HepG2 (cell line): Measurements from ENCODE around the gene PLEKHA6. TPM values are rescaled to one million over a fixed set of nuclear protein-coding genes. Genes with fewer than 3 reads are reported as not detected.

ENCODE experiments used
- NPAS2 ChIP-seq: sonication (generic); formaldehyde crosslinking; IDR thresholded peaks from 2 replicates; pipeline ENCODE4 v1.8.0; 2022; ENCODE audit warnings: mild to moderate bottlenecking, missing genetic modification reagents, borderline replicate concordance
- RAD51 ChIP-seq: fragments of 450-650 bp; IDR thresholded peaks from 2 replicates; pipeline ENCODE4 v1.6.1; 2016; ENCODE audit warnings: borderline replicate concordance
- ZNF331 ChIP-seq: sonication (generic); formaldehyde crosslinking; IDR thresholded peaks from 2 replicates; pipeline ENCODE4 v1.4.0; 2020; ENCODE audit warnings: missing genetic modification reagents
- polyA plus RNA-seq, 8 experiments: library from polyadenylated mRNA; depleted of rRNA in 3 of 8; stranded (reverse) in 7 of 8; unstranded in 1 of 8; fragments of >200 nt; fragmentation: Illumina TruSeq in 4 of 8; extraction: Trizol in 4 of 8; gene quantifications; 2 replicates each; pipeline versions ENCODE4 v1.2.1 to v1.2.3, GENCODE V29; 2011 to 2016; ENCODE audit warnings: low read depth in 4 of 8, missing spikeins in 1 of 8, mixed read lengths in 1 of 8; ENCODE audit not compliant: insufficient read depth in 1 of 8
- total RNA-seq, 5 experiments: library from RNA; depleted of rRNA; stranded (reverse); fragments of >200 nt; fragmentation: Illumina TruSeq; extraction: Trizol; gene quantifications; 2 replicates each; pipeline ENCODE4 v1.2.3, GENCODE V29; 2016; ENCODE audit warnings: low read depth in 1 of 5
- TF ChIP-seq, protein P1 (sequence below): sonication (generic); formaldehyde crosslinking; IDR thresholded peaks from 2 replicates; pipeline ENCODE4 v1.4.0; 2020; ENCODE audit warnings: missing genetic modification reagents, borderline replicate concordance
- TF ChIP-seq, protein P2 (sequence below): sonication (generic); formaldehyde crosslinking; IDR thresholded peaks from 2 replicates; pipeline ENCODE4 v1.9.0; 2021; ENCODE audit warnings: missing genetic modification reagents, borderline replicate concordance

The PLEKHA6 gene
- total and polyA plus RNA-seq, 2 of the 13 experiments (the other 11 are each of a cell fraction or from before 2014, with no cell fraction given), result 5.3 to 11.4 TPM

DNA sequence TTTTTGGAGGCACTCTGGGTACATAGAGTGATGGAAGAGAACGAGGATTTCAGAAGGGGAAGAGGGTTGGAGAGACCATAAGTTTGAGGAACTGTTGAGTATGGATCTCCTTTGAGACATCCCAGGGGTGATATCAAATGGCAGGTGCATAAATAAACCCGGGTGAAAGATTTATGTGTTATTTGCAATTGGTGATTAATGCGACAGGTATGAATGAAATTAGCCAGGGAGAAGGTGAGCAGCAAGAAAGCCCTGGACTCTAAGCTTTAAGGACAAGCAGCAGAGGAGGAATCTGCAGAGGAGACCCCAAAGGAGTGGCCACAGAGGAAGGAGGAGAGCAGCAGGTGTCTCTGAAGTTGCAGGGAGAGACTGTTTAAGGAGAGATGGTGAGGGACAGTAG lies 184.8 kb downstream of the PLEKHA6 start (continued):
- TF ChIP-seq, protein P1, sequence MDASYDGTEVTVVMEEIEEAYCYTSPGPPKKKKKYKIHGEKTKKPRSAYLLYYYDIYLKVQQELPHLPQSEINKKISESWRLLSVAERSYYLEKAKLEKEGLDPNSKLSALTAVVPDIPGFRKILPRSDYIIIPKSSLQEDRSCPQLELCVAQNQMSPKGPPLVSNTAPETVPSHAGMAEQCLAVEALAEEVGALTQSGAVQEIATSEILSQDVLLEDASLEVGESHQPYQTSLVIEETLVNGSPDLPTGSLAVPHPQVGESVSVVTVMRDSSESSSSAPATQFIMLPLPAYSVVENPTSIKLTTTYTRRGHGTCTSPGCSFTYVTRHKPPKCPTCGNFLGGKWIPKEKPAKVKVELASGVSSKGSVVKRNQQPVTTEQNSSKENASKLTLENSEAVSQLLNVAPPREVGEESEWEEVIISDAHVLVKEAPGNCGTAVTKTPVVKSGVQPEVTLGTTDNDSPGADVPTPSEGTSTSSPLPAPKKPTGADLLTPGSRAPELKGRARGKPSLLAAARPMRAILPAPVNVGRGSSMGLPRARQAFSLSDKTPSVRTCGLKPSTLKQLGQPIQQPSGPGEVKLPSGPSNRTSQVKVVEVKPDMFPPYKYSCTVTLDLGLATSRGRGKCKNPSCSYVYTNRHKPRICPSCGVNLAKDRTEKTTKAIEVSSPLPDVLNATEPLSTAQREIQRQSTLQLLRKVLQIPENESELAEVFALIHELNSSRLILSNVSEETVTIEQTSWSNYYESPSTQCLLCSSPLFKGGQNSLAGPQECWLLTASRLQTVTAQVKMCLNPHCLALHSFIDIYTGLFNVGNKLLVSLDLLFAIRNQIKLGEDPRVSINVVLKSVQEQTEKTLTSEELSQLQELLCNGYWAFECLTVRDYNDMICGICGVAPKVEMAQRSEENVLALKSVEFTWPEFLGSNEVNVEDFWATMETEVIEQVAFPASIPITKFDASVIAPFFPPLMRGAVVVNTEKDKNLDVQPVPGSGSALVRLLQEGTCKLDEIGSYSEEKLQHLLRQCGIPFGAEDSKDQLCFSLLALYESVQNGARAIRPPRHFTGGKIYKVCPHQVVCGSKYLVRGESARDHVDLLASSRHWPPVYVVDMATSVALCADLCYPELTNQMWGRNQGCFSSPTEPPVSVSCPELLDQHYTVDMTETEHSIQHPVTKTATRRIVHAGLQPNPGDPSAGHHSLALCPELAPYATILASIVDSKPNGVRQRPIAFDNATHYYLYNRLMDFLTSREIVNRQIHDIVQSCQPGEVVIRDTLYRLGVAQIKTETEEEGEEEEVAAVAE (CRISPR knock-in tag), result no peak
- TF ChIP-seq NPAS2 (CRISPR knock-in tag) (no peak), RAD51 (no peak), ZNF331 (CRISPR knock-in tag) (no peak)
- TF ChIP-seq, protein P2, sequence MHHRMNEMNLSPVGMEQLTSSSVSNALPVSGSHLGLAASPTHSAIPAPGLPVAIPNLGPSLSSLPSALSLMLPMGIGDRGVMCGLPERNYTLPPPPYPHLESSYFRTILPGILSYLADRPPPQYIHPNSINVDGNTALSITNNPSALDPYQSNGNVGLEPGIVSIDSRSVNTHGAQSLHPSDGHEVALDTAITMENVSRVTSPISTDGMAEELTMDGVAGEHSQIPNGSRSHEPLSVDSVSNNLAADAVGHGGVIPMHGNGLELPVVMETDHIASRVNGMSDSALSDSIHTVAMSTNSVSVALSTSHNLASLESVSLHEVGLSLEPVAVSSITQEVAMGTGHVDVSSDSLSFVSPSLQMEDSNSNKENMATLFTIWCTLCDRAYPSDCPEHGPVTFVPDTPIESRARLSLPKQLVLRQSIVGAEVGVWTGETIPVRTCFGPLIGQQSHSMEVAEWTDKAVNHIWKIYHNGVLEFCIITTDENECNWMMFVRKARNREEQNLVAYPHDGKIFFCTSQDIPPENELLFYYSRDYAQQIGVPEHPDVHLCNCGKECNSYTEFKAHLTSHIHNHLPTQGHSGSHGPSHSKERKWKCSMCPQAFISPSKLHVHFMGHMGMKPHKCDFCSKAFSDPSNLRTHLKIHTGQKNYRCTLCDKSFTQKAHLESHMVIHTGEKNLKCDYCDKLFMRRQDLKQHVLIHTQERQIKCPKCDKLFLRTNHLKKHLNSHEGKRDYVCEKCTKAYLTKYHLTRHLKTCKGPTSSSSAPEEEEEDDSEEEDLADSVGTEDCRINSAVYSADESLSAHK (CRISPR knock-in tag), result no peak
